ENCODE data around the gene BLCAP.

DNA sequence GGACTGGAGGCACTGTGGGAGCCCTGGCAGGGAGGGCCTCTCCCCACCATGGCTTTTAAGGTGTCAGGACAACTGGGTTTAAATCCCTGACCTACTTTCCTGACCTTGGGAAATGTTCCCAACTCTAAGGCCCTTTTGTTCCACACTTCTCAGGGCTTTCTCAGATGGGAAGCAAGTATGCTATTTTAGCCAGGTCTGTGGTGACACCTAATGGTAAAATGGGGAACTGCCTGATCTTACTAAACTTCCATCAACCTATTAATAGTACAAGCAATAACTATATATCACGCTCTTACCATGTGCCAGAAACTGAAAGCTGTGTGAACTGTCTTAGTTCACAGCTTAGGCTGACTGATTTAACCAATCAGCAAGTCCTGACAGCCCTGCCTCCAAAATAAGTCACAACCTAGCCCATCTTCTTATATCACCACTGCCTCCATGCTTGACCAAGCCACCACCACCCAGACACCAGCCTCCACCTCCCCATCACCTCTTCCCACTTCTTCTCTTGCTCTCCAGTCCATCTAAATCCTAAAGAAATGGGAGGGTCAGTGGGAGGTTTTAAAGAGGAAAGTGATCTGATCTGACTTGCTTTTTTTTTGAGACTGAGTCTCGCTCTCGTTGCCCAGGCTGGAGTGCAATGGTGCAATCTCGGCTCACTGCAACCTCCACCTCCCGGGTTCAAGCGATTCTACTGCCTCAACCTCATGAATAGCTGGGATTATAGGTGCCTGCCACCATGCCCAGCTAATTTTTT lies 6.9 kb upstream of the BLCAP start:
- TF ChIP-seq FOXP2 (optimal IDR thresholded peaks at IDR 0.05; ENCODE audit: control extremely low read depth, extremely low read length, insufficient read depth) (no peak), EZH2 (IDR thresholded peaks at IDR 0.05) (no peak)
